ENCODE measurements around the gene CLN5.
"Not testable (repeated sequence)": the region's sequence is repeated elsewhere in the genome, so short reads cannot be mapped to it uniquely, and the experiment has no call there.

Gene CLN5

DNA sequence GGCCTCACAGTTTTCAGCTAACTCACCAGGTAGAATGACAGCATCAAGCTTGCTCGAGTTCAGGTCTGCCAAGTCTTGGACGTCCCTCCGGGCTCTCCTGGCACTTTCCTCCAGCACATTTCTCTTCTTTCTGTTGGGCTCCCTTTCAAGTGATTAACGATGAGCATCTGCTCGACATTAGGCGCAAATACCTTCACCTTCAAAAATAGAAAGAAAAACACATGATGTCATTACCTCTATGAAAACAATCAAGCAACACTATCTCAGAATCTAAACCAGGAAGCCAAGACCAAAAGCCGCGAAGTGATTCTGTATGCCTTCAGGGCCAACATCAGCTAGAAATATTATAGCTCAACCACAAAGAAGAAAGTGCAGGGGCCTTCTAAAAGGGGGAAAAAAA, 15.4 kb upstream of the CLN5 start:
- DNase-seq = no peak

- no peak for DNase-seq
These were observed 15.0 kb upstream of the CLN5 start for GRCh38 chr13:76976929-76977328.

- peak; percentile 54 to 94 for DNase-seq
These were observed 11.7 kb upstream of the CLN5 start for GRCh38 chr13:76980075-76980718.

DNA sequence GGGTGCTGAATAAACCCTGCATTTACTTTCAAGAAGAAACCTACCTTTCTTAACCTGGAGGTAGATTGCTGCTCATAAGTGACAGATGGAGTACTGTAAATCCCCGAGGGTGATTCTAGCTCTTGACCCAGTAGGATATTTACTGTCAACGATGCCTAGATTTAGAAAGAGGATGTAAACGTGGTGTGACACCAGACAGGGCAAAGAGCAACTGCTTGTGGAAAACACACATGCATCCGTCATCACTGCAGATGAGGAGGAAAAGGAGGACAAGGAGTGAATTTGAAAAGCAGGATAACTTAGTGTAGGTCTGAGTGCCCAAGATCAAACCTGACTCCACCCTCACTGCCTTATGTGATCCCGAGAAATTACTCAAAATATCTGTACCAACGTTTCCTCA, 9.8 kb upstream of the CLN5 start:
- DNase-seq = no peak

DNA sequence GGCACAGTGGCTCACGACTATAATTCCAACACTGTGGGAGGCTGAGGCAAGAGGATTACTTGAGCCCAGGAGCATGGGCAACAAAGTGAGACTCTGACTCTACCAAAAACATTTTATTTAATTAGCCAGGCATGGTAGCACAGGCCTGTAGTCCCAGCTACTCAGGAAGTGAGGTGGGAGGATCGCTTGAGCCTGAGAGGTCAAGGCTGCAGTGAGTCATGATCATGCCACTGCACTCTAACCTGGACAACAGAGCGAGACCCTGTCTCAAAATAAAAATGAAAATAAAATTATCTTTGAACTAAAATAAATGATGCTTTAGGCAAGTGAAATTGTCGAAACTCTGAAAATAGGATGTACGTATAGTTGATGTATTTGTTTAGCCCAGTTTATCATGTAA, 8.2 kb upstream of the CLN5 start:
- DNase-seq = no peak

DNA sequence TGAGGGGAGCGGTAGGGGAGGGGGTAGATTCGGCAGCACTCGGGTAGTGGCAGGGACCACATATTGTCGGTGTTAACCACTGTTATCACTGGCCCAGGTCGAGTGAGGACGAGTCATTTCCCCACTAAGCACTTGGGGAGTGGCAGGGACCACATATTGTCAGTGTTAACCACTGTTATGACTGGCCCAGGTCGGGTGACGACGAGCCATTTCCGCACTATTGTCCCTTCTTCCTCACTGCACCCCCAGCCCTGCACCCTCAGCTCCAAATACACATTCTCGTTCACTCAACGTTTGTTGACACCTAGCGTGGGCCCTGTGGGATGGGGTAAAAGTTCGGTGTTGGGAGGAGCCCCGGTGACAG, 467 bp upstream of the CLN5 start:
- DNase-seq = no peak

DNA sequence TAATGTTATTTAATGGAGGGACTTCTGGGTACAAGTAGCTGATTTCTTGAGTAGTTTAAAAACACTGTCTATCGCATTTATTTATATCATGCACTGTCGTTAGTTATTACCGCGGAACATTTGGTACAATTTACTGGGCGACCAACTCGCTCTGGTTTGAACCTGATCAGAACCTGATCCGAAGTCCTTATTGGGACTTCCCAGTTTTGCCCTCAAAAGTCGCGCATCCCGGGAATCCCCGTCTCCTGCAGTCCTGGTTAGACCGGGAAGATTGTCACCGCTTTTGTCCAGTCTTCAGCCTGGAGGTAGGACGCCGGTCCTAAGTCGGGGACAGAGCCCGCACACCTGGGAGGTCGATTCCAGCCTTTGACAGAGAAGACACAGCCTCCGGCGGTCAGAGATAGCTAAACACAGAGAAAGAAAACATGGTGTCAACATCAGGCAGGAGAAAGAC, 694 bp downstream of the CLN5 start:
- peak in 1 of 2 experiments; percentile 67 for DNase-seq

- no peak for DNase-seq
These were observed 1.1 kb downstream of the CLN5 start for GRCh38 chr13:76993021-76993420.

- DNase-seq = no peak
These were observed 1.6 kb downstream of the CLN5 start for GRCh38 chr13:76993473-76993872.

- no peak for DNase-seq
These were observed 2.4 kb downstream of the CLN5 start for GRCh38 chr13:76994281-76994680.

DNA sequence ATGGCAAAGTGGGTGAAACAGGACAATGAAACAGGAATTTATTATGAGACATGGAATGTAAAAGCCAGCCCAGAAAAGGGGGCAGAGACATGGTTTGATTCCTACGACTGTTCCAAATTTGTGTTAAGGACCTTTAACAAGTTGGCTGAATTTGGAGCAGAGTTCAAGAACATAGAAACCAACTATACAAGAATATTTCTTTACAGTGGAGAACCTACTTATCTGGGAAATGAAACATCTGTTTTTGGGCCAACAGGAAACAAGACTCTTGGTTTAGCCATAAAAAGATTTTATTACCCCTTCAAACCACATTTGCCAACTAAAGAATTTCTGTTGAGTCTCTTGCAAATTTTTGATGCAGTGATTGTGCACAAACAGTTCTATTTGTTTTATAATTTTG, 8.6 kb downstream of the CLN5 start:
- no peak for DNase-seq

- no peak for DNase-seq
These were observed 9.7 kb downstream of the CLN5 start for GRCh38 chr13:77001540-77001939.

- no peak for DNase-seq
These were observed 10.2 kb downstream of the CLN5 start for GRCh38 chr13:77001963-77002587.

GRCh38 chr13:77002590-77003190, 10.8 kb downstream of the CLN5 start:
- peak in 1 of 2 experiments; percentile 43 for DNase-seq

DNA sequence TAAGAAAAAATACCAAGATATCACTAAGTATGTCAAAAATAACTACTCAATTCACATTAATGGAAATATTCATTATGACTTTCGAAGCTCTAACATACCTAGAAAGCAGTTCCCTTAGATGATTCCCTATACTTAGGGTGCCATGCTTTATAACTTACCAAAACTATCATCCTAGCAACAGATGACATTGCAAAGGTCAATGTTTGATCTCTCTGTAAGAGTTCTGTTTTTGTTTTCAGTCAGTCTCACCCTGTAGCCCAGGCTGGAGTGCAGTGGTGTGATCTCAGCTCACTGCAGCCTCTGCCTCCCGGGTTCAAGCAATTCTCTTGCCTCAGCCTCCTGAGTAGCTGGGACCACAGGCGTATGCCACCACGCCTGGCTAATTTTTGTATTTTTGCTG, 16.5 kb downstream of the CLN5 start:
- DNase-seq = not testable (repeated sequence)

DNA sequence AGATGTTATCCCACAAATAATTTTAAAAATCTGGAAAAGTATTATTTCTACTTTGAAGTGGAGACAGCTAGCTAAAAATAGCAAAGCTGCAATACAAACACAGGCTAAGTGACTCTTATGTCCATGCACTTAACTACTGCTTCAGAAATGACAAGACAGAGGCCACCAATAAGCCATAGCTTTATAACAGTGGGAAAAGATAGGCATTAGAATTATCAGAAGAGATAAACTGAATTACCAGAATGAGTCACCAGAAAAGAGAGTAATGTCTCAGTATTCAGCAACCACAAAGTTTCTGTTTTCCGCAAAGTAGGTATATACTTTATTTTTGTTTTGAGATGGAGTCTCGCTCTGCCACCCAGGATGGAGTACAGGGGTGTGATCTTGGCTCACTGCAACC, 17.1 kb downstream of the CLN5 start:
- no peak for DNase-seq

DNA sequence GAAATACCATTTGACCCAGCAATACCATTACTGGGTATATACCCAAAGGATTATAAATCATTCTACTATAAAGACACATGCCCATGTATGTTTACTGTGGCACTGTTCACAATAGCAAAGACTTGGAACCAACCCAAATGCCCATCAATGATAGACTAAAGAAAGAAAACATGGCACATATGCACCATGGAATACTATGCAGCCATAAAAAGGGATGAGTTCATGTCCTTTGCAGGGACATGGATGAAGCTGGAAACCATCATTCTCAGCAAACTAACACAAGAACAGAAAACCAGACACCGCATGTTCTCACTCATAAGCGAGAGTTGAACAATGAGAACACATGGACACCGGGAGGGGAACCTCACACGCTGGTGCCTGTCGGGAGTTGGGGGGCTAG, 17.8 kb downstream of the CLN5 start:
- DNase-seq = not testable (repeated sequence)

DNA sequence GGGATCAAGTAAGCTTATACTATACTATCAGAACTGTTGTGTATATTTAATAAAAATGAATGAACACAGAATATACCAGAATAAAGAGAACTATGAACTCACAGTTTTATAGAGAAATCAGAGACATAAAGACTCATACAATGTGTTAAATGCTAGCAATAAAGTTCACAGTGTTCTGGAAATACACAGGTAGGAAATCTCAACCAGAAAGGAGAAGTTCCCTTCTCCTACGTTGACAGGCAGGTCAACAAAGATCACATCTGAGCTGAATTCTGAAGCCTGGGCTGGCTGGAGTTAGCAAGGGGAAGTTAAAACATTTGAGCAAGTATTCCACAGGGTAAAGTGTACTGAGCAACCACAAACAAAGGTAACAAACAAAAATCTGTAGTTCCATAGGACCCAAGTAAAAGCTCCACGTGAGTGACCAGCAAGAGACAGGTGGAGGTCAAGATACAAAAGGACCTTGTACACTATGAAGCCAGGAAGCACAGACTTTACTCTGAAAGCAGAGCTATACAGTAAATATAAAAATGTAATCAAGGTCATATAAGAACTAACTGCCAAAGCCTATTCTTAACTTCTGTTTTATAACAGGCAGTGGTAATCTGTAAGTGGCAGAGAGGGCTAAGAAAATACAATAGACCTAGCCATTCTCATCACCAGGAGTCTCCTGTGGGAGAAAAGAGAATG, 22.1 kb downstream of the CLN5 start:
- DNase-seq = no peak

GRCh38 chr13:77014906-77015685, 23.2 kb downstream of the CLN5 start:
- no peak for DNase-seq

DNA sequence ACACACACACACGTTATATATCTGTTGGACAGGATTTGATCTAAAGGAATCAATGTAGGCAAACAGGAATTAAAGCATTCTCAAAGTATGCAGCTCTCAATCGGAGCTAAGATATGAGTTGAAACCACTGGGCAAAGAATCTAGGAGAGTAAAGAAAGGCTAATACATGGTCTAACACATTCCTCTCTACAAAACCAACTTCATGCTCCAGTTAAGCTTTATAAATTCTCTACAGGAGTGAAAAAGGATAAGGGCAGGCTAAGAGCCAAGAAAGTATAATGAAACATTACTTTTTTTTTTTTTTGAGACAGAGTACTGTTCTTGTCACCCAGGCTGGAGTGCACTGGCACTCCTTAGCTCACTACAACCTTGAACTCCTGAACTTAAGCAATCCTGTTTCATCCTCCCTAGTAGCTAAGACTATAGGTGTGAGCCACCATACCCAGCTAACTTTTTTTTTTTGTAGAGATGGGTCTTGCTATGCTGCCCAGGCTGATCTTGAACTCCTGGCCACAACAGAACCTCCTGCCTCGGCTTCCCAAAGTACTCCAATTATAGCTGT, 24.5 kb downstream of the CLN5 start:
- no peak for DNase-seq

GRCh38 chr13:77016888-77017623, 25.2 kb downstream of the CLN5 start:
- no peak for DNase-seq

- DNase-seq = no peak
These were observed 27.9 kb downstream of the CLN5 start for GRCh38 chr13:77019756-77020155.
